ENCODE measurements around the gene GLIS1. TPM values are rescaled to one million over a fixed set of nuclear protein-coding genes. Genes with fewer than 3 reads are reported as not detected.

GLIS1 gene
- polyA plus RNA-seq, 1 donor (not counting 4 experiments of a cell fraction or from before 2014, with no cell fraction given), result not detected

GRCh38 chr1:53601867-53602775 lies 136.8 kb downstream of the GLIS1 start:
- DNase-seq (ENCODE audit: low read depth, low spot score), result no peak
- H3K9me3 ChIP-seq (ENCODE audit: control insufficient read depth, low read depth, low read length), result no peaks in the 10 kb centered on the region
- dilution Hi-C loops (cut with MboI; ENCODE audit: extremely low pct_ligation_motif_present, low sequenced_read_pairs), result no loop called here
- no peak overlapping the region for H3K27ac ChIP-seq (ENCODE audit: control insufficient read depth, insufficient read depth, low read length)
- H2AFZ ChIP-seq (ENCODE audit: control insufficient read depth, low read length), result no peak overlapping the region
- no peaks in the 10 kb centered on the region for H3K4me1 ChIP-seq (ENCODE audit: control insufficient read depth, extremely low read depth, insufficient read depth, low read length)
- H3K36me3 ChIP-seq (ENCODE audit: control insufficient read depth in 2 of 2, extremely low read depth in 1 of 2, insufficient read depth in 2 of 2, low read length in 2 of 2), result no peaks in the 10 kb centered on the region
- FAIRE-seq, result no peak
- H3K79me2 ChIP-seq (ENCODE audit: control insufficient read depth, insufficient read depth, low read length), result no peaks in the 10 kb centered on the region
- no peaks in the 10 kb centered on the region for H3K27me3 ChIP-seq (ENCODE audit: control insufficient read depth, extremely low read depth, insufficient read depth, low read length)
- no peak overlapping the region for H3K4me2 ChIP-seq (ENCODE audit: control insufficient read depth, extremely low read depth, insufficient read depth, low read depth, low read length)
- no peak overlapping the region for H3K9ac ChIP-seq (ENCODE audit: control insufficient read depth, extremely low read depth, insufficient read depth, low read length)
- no peak overlapping the region for H3K4me3 ChIP-seq (ENCODE audit: control insufficient read depth in 2 of 3, extremely low read depth in 1 of 3, insufficient read depth in 2 of 3, low read depth in 1 of 3, low read length in 3 of 3)
- no peaks in the 10 kb centered on the region for H3K9me1 ChIP-seq (ENCODE audit: control insufficient read depth, extremely low read depth, insufficient read depth, low read length)
- H4K20me1 ChIP-seq (ENCODE audit: control insufficient read depth, extremely low read depth, insufficient read depth, low read length), result no peaks in the 10 kb centered on the region
- TF ChIP-seq CTCF (optimal IDR thresholded peaks at IDR 0.05 in 1 of 3, IDR thresholded peaks at IDR 0.05 in 1 of 3, conservative IDR thresholded peaks at IDR 0.05 in 1 of 3; ENCODE audit: extremely low read depth in 1 of 3, insufficient read depth in 2 of 3, low read length in 3 of 3), result no peak

- Histone ChIP-seq H3K27me3 (ENCODE audit: control insufficient read depth, extremely low read depth, insufficient read depth, low read length) (no peaks in the 10 kb centered on the region), H3K9me3 (ENCODE audit: control insufficient read depth, low read depth, low read length) (no peaks in the 10 kb centered on the region), H3K79me2 (ENCODE audit: control insufficient read depth, insufficient read depth, low read length) (no peaks in the 10 kb centered on the region), H3K4me3 (ENCODE audit: control insufficient read depth in 2 of 3, extremely low read depth in 1 of 3, insufficient read depth in 2 of 3, low read depth in 1 of 3, low read length in 3 of 3) (no peak overlapping the region), H2AFZ (ENCODE audit: control insufficient read depth, low read length) (no peak overlapping the region), H3K9ac (ENCODE audit: control insufficient read depth, extremely low read depth, insufficient read depth, low read length) (no peak overlapping the region), H3K4me2 (ENCODE audit: control insufficient read depth, extremely low read depth, insufficient read depth, low read depth, low read length) (no peak overlapping the region), H3K36me3 (ENCODE audit: control insufficient read depth in 2 of 2, extremely low read depth in 1 of 2, insufficient read depth in 2 of 2, low read length in 2 of 2) (no peaks in the 10 kb centered on the region), H4K20me1 (ENCODE audit: control insufficient read depth, extremely low read depth, insufficient read depth, low read length) (no peaks in the 10 kb centered on the region), H3K27ac (ENCODE audit: control insufficient read depth, insufficient read depth, low read length) (no peak overlapping the region), H3K4me1 (ENCODE audit: control insufficient read depth, extremely low read depth, insufficient read depth, low read length) (no peaks in the 10 kb centered on the region), H3K9me1 (ENCODE audit: control insufficient read depth, extremely low read depth, insufficient read depth, low read length) (no peaks in the 10 kb centered on the region)
- FAIRE-seq (no peak), DNase-seq (ENCODE audit: low read depth, low spot score) (no peak)
- TF ChIP-seq EZH2 (IDR thresholded peaks at IDR 0.05; ENCODE audit: low read length) (no peak), CTCF (optimal IDR thresholded peaks at IDR 0.05 in 1 of 3, IDR thresholded peaks at IDR 0.05 in 1 of 3, conservative IDR thresholded peaks at IDR 0.05 in 1 of 3; ENCODE audit: extremely low read depth in 1 of 3, insufficient read depth in 2 of 3, low read length in 3 of 3) (no peak)
- dilution Hi-C loops (cut with MboI; ENCODE audit: extremely low pct_ligation_motif_present, low sequenced_read_pairs), result no loop called here
Observed at GRCh38 chr1:53601031-53601745, 137.8 kb downstream of the GLIS1 start.

Data from keratinocyte (primary cell).